Measurements from ENCODE around the gene GSTA2. TPM values are rescaled to one million over a fixed set of nuclear protein-coding genes. Genes with fewer than 3 reads are reported as not detected.

Gene GSTA2
- total RNA-seq, 1 donor from 2014 or later, result not detected

Other genes with a start within 250 kb of the GSTA2 start
- gene TRAM2, start 186.4 kb downstream of the GSTA2 start, total RNA-seq, result 18.6 TPM
- 29.6 TPM for gene TMEM14A, start 92.4 kb downstream of the GSTA2 start, total RNA-seq
- gene GSTA1, start 40.3 kb upstream of the GSTA2 start, total RNA-seq, result 0.49 TPM
- not detected for gene GSTA5, start 77.3 kb upstream of the GSTA2 start, total RNA-seq
- not detected for gene GSTA3, start 146.2 kb upstream of the GSTA2 start, total RNA-seq
- 24.1 TPM for gene GSTA4, start 231.8 kb upstream of the GSTA2 start, total RNA-seq